Left kidney (tissue), 2 donors: ENCODE measurements around the gene EYA4. TPM values are rescaled to one million over a fixed set of nuclear protein-coding genes. Genes with fewer than 3 reads are reported as not detected.

Experiments
- DNase-seq: peaks from one replicate; pipeline ENCODE4 v3.0.0-alpha.2; 2013
- polyA plus RNA-seq: library from polyadenylated mRNA; unstranded; fragments of 120-200 nt; gene quantifications from one replicate; pipeline ENCODE4 v1.2.1, GENCODE V29; 2013; ENCODE audit not compliant: insufficient read length

Gene EYA4
- polyA plus RNA-seq, 1 donor, result 15.3 TPM

DNA sequence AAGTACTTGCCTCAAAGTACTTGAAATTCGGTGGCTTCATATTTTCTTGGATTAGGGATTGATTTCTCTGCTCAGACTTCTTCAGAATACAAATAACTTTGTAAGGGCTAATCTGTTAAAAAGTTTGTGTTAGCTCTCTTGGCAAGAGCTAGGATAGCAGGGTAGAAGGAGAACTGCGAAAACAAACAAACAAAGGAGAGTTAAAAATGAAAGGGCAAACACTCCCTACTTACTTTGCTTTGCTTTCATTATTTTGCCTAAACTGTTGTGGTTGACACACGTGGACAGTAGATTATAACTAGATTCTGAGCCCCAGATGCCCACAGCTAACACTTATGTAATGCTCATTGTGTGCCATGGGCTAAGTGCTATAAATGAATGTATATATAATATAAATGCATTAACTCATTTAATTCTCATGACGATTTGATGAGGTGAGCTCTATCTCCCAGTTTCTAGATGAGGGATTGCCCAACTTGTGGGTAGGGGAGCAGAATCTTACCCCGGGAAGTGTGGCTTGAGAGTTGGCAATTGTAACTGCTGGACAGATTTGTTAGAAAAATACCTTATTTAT lies 48.7 kb downstream of the EYA4 start:
- no peak for DNase-seq

DNA sequence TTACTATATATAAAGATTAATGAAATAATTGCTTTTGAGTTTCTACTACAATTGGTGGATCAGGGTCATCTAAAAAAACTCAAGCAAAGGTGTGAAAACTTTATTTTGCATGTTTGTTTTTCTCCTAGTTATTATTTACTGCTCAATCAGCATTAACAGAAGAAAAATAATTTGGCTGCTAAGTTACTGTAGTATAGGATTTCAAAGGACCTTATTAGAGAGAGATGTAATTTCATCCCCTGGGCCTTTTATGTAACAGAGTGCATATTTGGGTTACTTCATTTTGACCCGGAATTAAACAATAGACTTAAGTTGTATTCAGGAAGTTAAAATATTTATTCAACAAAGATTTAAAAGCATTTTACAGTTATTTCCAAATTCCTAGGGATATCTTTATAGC lies 49.8 kb downstream of the EYA4 start:
- peak; percentile 14 for DNase-seq

DNA sequence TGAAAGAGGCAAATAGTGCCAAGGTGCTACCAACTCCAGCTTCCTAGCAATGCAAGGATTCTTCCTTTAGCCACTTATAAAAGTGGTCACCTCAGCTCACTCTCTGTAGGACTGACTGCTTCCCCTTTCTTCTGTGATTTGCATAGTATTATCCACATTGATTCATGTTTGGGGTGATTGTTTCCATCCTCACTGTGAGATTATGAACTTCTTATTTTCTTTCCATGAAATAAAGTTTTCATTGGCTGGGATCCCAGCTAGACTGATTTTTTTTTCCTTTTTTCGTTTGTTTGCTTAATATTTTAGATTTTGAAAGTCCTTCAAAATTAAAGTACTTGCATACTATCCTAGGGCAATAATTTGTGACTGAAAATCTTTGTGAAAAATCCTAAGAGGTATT lies 50.5 kb downstream of the EYA4 start:
- DNase-seq, result peak; percentile 12

DNA sequence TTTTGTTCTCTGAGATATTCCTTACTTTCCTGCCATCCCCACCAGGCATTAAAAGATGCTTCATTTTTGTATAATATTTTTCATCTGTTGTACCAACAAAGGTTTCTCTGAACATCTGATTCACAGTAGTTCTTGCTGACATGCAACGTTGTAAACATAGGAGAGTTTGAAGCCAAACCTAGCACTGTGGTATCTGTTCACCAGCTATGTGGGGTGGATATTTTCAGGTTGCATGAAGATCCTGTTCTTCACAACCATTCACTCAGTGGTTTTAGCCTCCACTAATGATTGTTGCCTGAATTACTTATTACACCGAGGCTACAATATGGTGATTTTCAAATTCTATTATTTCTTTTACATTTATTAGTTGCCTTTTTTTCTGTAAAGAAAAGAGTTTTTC lies 56.5 kb downstream of the EYA4 start:
- DNase-seq, result no peak

DNA sequence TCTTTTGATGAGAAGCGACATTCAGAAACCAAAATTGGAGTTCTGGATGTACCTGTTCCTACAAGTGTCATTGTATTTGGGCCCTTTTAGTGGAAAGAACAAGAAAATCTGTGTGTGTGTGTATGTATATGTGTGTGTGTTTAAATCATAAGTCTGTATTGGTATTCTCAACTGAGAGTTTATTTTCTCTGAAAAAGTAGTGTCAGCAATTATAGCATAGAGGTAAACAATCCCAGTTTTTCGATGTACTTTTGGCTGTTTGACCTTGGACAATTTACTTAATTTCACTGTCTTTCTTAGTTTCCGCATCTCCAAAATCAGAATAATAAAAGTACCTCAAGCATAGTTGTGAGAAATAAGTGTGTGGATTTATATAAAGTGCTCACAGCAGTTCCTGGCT lies 57.2 kb downstream of the EYA4 start:
- no peak for DNase-seq

DNA sequence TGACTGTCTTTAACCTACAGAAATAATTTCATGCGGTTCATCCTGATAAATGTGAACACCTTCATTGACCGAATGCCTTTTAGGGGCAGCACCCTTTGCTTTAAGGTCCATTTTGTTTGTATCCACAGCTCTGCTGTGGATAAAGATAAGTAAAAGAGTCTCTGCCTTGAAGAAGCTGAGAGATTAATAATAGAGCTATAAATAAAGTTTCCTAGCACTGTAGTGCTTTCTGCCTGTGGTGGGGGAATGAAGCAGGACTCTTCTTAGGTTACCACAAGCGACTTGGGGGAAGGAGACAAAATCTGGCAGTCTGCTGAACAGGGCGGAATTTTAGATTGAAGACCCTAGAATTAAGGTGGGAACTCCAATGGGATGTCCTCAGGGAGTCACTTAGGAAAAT lies 57.6 kb downstream of the EYA4 start:
- no peak for DNase-seq

DNA sequence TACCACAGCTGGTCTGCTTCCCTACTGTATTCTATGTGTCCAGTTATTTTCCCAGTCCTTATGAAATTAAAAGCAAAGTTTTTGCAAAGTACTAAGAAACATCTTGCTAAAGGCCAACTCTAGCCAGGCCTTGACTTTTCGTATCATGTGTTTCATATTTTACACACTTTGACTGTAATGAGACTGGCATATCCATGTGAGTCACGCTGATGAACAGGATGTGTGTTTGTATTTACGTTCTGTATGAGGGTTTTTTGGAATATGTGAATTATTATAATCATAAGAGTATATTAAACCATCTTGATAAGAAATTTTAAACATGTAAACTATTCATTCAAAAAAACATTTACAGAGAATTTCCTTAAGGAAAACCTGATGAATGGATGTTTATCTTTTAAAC lies 59.7 kb downstream of the EYA4 start:
- DNase-seq, result no peak

DNA sequence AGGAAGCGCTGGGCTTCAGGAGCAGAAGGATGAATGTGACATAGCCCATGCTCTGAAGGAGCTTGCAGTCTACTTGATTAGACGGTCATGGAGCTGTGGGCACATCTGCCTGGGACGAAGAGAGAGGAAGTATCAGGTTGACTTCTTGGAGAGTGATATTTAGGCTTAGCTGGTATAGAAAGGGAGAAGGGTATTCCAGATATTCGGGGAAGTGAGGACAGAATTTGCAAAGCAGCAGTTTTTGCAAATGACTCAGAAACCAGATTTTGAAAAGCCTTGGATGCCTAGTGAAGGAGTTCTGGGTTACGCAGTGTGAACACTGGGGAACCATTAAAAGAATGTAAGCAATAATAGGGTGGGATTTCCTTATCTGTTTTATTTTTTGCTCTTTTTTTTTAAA lies 60.7 kb downstream of the EYA4 start:
- no peak for DNase-seq

DNA sequence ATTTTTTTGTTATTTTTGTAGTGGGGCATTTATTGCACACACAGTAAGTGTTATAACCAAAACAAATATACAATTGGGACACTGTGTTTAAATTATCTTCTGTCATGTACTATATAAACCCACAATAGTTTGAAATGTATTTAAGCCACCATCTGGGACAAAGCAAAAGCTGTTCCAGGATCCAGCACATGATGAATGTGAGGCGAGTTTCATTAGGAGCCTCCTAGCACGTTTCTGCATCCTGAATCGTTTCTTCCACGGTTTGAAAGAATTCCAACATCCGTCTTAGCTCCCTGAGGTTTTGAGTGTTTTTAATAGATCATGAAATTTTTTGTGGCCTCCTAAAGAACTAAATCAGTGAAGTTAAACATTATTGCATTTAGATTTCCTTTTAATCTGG lies 65.8 kb downstream of the EYA4 start:
- no peak for DNase-seq

DNA sequence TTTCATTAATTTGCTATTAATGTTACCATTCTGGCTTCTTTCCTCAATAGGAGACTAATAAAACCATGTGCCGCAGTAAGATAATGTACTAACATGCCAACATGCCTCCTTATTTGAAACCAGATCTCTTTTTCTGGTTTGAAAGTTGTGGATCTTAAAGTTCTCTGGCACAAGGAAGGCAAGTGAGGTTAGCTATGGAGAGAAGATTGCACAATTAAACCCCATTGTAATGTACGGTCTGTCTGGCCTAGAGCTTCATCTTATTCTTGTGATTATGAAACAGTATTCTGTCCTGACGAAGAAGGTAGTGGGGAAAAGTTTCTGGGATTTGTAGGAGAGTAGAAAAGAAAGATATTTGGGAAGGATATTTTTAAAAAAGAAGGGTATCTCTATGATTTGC lies 68.4 kb downstream of the EYA4 start:
- no peak for DNase-seq

DNA sequence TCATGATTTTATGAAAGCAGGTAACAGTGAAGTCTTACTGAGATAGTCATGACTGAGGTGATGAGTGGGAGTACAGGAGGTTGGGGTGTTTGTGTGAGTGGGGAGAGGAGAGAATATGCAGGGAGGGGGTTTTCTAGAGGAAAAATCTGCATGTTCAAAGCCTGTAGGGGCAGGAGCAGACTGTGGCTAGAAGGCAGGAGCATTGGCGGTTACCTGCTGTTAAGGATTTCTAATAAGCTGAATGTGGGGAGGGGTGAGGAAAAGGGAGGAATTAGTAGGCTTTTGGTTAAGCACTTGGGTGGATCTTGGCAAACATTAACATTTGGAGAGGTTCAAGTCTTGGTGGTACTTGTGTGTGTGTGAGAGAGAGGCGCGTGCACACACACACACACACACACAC lies 70.8 kb downstream of the EYA4 start:
- DNase-seq, result no peak

DNA sequence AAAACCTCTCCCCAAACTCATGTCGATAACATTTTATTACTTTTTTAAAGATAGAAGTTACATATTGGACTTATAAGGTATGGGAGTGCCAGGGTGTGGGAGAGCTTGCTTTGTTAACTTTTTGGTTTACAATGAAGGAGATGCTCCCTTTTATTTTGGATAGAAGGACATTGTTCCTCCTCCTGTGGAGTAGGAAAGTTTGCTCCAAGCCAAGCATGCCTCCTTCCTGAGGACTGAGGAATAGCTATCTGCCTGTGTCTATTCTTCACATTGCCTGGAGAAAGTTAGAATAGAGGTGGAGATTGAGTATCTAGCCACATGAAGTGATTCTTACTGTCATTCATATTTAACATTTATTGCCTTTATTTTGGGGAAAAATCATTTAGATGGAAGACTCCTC lies 71.9 kb downstream of the EYA4 start:
- no peak for DNase-seq

DNA sequence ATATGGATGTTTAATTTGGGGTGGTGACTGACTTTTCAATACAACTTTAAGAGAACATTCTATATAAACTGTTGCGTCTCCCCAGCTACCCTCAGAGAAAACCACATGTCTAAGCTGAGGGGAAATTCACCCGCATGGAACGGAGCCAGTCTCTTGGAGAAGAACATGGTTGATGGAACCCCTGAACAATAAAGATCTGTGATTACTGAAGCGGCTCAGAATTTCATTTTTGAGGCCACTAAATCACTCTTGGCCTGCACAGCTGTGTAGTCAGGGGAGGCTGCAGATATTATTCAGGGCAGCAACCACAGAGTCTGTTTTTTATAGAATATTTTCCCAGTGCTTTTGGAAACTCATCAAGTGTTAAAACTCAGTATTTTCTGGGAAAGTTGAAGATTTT lies 73.8 kb downstream of the EYA4 start:
- no peak for DNase-seq

DNA sequence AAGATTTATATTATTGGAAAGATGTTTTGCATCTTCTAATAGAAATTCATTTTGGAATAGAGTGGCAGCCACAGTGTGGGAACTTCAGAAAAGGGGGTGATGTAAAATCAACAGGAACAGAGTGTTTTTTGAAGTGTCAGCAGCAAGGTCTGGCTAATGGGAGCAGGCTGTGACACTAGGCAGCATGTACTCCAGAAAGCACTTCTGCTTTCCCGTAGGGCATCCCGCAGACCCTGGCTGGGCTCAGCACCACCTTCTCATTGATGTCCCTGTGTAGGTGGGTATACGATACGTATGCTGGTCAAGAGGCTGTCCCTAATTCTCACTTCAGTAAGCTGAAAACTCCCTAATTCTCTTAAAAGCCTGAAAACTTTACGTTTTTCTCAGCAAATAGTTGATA lies 74.7 kb downstream of the EYA4 start:
- no peak for DNase-seq

DNA sequence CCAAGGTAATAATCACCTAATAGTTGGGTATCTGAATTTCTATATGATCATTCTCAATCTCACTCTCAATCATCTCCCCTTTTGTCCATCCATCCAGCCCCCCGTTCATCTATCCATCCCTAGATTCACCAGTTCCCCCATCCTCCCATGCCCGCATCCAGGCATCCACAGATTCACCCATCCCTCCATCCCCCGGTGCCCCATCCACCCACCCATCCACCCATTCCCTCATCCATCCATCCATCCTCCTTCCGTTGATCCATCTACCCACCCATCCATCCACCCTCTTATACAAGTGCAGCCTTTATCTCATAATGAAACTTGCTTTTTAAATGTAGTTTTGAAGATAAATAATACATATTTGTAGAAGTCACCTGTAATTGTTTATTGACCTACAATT lies 76.5 kb downstream of the EYA4 start:
- no peak for DNase-seq

DNA sequence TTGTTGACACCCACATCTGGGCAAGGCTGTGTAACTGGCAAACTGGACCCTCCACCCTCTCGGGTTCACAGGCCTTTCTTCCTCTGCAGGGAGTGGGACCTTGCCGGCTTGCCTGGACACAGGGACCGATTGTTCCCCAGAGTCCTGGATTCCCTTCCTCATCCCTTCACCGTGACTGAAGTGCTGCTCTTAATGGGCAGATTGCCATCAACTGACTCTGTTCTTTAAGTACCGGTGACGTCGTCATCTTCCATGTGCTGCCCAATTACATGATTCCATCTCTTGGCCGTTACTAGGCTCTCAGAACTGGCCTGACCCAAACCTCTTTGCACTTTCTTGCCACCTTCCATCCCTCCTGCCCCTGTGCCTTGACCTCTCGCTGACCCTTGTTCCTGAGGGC lies 85.4 kb downstream of the EYA4 start:
- no peak for DNase-seq

DNA sequence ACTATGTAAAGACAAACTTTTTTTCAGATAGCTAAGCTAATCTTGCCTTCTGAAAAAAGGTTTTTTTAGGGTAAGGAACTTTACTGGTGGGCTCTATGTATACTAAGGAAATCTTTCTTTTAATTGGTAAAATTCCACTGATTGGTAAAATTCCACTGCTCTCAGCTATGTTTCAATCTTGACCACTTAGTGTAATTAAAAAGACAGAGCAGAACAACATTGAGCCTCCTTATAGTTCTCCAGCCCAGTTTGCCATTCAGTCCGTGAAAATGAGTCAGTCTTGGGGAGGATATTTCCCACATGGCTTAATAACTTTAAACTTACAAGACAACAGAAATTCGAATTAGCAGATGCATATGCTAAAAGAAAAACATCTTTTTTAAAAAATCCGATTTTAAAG lies 92.7 kb downstream of the EYA4 start:
- DNase-seq, result no peak

DNA sequence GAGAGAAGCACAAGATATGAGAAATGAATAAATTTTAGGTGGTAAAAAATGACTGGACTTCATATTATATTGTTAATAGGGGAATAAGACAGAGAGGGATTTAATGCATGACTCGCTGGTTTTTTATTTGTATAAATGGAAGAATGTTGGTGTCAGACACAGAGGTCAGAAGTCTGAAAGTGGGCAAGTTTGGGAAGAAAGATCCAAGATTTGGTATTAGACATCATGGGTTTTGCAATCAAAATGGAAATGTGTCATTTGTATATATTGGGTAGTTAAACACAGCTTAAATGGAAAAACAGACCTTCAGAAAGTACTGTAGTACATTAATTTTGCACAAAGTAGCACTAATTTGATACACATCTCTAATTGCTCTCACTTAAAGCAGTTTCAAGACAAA lies 96.2 kb downstream of the EYA4 start:
- DNase-seq, result no peak

DNA sequence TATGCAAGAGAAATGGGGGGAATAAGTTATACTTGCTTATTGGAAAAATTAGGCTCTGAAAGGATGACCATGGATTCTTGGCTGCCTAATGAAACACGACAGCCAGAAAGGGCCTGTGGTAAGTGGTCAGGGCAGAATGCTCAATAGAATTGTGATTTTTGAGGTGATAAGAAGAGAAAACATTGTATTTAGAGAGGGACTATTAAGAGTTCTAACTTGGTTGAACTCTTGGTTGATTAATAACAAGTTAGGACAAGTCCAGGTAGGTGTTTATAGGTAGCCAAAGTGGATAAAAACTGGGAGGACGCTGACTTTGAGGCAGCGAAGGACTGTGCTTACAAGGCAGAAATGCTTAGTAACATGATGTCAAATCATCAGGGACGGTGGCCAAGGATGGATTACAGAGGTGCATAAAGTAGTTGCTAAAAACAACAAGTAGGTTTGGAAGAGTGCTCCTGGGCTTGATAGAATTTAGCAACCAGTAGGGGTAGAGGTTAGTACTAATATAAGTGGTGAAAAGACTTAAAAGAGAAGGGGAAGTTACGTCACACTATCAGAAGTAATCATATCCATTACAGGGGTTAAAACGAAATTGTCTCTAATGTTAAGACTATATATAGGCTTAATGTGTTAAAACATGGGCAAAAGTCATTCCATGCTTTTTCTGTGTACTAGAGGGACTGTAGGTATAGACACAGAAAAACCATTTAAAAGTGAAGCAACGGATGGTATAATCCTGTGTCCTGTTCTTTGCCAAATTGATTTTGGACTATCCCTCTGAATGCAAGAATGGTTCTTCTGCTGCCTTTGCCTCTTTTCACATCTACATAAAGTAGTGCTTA lies 98.6 kb downstream of the EYA4 start:
- DNase-seq, result no peak

DNA sequence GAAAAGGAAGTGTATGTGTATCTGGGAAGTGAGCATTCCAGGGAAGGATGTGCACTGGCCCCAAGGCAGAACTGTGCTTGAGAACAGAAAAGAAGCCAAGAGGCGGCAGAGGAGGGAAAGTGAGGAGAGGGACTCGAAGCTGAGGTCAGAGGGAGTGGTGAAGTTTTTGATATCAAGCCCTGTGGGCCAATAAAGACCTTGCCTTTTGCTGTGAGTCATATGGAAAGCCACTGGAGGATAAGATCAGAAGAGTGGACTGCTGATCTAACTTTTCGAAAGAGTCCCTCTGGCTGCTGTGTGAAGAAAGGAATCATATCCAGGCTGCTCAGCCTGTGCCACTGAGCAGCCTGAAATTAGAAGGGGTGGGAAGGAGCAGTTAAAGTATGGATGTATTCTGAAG lies 99.4 kb downstream of the EYA4 start:
- no peak for DNase-seq

DNA sequence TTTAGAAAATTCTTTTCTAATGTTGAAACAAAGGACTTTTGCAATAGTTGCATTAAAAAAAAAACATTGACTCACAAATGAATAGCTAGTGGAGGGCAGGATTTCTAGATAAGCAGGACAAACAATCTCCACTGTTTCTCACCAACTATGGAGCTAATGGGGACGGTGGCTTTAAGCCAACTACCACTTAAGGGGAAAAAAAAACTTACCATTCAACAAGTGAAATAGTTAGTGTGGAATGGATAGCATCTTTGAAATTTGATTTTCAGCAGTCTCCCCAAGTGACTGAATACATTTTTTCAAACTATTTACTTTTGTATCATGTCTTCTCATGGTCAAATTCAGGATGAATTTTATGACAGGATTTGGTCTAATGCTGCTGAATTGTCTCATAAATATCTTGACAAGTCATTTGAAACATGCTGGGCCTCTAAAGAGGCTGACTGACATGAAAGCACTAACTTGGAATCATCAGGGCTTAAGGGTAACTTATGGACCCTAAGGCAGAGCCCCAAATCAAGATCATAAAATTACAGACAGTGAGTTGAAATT lies 100.5 kb downstream of the EYA4 start:
- DNase-seq, result no peak

DNA sequence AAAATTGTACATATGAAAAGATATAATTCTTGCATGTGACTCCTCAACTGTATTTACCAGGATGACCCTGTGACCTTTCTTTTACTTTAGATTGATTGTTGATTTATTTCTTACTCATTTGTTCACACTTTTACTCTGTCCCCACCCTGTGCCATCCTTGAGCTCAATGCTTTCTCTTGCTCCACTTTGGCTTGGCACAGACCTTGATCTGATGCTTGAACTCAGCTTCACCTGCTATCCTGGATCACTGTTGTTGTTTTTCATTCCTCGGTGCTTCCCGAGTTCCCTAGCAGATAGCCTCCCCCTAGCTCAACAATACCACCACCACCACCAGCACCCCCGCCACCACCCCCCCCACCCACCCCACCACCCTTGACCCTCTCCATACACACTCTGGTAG lies 102.1 kb downstream of the EYA4 start:
- no peak for DNase-seq

DNA sequence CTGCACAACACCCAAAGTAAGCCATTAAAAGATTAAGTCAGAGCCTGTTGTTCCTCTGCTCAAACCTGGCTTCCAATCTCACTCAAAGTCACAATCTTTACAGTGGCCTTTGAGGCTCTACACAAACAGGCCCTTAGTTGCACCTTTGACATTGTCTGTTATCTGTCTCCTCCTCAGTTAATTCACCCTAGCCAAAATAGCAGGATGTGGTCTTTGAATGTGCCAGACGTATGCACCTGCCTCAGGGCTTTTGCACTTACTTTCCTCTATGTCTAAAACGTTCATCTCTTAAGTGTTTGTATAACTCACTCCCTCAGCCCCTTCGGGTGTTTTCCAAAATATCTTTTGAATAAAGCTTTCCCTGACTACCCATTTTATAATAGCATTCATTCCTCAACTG lies 107.7 kb downstream of the EYA4 start:
- no peak for DNase-seq

DNA sequence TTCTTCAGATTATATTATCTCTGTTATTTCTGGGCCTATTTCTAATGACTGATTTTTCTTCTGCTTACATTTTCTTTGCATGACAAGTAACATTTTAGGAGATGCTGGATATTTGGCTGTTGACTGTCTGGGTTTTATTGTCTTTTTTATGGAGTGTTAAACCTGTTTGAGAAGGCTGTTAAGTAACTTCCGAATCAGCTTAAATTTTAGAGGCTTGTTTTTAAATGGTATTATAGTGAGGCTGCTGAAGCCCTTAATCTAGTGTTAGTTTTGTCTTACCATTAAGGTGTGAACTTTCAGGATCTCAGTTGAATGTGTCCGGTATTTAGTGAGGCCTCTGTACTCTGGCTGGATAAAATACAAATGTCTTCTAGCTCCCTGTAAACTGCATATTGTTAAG lies 109.8 kb downstream of the EYA4 start:
- DNase-seq, result no peak
